ENCODE data around the gene KRT72.

The KRT72 gene

DNA sequence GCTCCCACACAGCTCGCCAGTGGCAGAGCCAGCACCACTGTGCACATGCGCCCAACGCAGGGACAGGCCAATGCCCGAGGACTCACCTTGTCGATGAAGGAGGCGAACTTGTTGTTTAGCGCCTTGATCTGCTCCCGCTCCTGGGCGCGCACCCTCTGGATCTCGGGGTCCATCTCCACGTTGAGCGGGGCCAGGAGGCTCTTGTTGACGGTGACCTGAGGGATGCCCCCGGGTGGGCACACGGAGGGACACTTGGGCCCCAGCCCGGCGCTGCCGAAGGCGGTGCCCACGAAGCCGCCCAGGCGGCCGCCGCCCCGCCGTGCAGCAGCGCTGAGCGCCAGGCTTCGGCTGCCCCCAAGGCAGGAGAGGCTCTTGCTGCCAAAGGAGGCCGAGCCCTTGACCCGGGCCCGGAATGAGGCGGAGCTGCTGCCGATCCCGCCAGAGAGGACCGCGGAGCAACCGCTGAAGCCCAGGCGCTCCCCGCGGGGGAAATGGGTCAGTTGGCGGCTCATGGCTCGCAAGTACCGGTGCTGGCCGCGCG lies at the start of gene KRT72:
KRT72 (minus strand) TSS at position 523 of the 541 bp plus-strand sequence; CDS start at position 512, 11 bp downstream.
- DNase-seq (ENCODE audit: low read depth): no peak

DNA sequence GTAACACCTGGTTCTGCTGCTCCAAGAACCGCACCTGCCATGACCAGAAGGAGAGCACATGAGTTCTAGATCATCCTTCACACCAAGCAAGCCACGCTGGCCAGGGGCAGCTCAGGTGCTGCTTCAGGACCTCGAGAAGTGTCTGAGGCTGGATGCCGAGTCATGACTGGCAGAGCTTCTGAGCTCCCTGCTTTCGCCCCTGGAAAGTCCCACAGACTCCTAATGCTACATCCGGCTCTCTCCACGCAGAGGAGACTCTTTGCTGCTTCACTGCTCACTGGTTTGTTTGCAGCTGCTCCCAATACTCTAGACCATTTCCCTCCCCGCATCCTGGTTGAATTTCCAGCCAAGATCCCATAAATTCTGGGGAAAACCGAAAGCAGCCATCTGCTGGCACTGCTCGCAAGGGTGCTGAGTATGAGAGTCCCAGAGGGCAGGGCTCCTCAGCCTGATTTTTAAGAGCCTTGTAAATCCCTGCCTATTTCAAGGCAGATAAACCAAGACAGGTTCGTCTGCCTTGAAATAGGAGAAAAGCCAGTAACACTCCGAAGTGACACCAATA lies 49.3 kb upstream of the KRT72 start:
- no peak for DNase-seq (ENCODE audit: low read depth)

DNA sequence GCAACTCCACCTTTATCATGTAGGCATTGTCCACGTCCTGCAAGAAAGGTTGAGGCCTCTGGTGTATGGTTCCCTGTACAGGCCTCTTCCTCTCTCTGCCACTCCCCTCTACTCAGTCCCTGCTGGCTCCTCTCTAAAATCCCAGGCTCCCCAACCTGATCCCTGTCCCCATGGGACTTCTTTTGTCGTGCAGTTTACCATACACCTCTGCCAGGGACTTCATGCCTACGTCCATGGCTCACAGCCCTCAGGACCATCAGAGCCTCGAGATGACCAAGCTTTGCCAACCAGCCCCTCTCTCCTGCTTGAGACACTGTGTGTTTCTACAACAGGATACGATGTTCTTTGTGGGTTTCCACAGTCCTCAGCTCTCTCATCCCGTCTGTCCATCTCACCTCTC lies 47.8 kb upstream of the KRT72 start:
- no peak for DNase-seq (ENCODE audit: low read depth)

DNA sequence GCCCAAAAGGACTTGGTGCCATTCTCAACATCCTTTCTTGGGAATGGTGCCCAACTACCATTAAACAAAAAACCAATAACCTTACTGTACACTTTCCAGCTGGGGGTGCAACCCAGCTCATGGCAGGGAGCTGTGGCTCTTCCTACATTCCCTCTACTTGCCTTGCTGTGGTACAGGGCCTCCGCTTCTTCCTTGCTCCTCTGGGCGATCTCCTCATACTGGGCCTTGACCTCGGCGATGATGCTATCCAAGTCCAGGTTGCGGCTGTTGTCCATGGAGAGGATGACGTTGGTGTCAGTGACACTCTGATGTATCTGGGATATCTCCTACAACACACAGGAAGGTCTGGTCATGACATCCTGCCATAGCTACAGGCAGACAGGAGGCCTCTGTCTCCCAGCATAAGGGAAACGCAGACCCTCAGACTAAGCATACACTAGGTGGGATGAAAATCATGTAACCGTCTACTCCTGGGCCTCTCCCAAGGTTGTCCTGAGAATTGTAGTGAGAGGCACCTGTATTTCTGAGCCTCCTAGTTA lies 46.8 kb upstream of the KRT72 start:
- no peak for DNase-seq (ENCODE audit: low read depth)

DNA sequence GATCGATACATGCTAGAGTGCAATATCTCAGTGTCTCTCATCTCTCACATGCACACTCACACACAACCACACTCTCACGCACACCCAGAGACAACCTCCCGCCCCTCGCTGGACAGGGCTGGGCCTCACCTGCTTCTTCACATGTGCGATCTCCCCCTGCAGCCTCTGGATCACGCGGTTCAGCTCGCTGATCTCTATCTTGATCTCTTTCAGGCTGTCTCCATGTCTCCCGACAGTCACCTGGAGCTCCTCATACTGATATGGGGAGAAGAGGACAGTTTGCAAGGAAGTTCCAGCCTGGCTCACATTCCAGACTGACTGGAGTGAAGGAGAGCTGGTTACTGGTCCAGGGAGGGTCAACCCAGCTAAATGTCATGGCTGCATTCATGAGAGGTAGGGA lies 46.3 kb upstream of the KRT72 start:
- DNase-seq (ENCODE audit: low read depth): no peak

DNA sequence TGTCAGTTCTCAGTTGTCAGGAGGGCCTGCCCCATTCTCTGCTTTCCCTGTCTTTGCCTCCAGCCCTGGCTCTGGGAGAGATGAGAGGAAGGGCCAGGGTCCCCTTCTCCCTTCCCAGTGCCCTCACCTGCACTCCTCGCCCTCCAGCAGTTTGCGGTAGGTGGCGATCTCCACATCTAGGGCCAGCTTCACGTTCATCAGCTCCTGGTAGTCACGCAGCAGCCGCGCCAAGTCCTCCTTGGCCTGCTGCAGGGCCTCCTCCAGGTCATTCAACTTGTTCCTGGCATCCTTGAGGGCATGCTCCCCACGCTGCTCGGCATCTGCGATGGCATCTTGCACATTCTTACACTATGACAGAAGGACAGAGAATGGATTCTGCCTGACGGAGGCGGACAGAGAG lies 45.4 kb upstream of the KRT72 start:
- no peak for DNase-seq (ENCODE audit: low read depth)

DNA sequence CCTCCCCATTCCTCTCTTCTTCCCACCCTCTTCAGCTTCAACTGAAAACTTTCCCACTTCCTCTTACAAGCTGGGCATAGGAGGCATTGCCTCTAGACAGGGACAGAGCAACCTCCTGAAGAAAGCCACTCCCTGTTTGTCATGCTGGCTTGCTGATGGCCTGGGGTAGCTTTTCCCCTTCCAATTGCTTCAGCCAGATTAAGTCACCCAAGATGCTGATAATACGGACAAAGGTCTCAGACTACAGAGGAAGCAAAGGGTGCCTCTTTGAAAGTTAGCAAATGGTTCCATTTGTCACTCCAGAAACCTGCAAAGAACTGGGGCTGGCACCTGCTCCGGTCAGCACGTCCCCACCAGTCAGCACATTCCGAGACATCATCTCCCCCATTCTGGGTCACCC lies 44.7 kb upstream of the KRT72 start:
- DNase-seq (ENCODE audit: low read depth): no peak

DNA sequence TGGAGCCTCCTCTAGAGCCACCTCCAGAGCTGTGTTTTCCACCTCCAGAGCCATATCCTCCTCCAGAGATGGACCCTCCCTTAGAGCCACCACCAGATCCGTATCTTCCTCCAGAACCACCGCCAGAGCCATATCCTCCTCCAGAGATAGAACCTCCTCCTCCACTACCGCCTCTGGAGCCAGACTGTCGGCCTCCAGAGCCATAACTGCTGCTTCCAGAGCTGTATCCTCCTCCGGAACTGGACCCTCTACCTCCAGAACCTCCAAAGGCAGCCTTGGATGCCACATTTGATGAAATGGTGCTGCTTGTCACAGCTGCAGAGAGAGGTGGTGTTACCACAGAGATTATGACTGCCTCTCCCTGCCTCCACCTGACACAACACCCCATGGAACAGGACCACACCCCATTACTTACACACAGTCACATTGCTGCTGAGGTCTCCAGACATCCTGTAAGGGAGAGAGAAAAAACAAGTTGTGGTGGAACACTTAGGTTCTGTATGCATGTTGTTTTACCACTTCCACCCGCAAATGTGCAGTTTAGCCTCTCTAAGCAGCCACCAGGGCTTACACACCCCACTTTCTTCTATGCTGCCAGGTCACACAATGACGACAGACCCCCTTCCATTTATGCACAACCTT lies 44.0 kb upstream of the KRT72 start:
- no peak for DNase-seq (ENCODE audit: low read depth)

DNA sequence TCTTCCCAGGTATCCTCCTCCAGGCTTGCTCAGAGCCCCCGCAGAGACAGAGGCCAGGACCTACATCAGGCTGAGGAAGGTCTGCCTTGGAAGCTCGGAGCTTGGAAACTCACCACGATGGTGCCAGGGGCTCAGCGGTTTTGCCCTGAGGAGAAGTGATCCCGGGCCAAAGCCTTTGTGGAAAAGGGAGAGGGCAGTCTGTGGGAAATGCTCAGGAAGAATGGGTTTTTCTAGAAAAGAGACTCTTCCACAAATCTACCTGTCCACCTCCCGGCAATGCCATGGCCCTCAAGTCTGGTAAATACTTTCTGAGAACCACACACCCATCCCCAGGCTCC lies 42.8 kb upstream of the KRT72 start:
- no peak for DNase-seq (ENCODE audit: low read depth)

DNA sequence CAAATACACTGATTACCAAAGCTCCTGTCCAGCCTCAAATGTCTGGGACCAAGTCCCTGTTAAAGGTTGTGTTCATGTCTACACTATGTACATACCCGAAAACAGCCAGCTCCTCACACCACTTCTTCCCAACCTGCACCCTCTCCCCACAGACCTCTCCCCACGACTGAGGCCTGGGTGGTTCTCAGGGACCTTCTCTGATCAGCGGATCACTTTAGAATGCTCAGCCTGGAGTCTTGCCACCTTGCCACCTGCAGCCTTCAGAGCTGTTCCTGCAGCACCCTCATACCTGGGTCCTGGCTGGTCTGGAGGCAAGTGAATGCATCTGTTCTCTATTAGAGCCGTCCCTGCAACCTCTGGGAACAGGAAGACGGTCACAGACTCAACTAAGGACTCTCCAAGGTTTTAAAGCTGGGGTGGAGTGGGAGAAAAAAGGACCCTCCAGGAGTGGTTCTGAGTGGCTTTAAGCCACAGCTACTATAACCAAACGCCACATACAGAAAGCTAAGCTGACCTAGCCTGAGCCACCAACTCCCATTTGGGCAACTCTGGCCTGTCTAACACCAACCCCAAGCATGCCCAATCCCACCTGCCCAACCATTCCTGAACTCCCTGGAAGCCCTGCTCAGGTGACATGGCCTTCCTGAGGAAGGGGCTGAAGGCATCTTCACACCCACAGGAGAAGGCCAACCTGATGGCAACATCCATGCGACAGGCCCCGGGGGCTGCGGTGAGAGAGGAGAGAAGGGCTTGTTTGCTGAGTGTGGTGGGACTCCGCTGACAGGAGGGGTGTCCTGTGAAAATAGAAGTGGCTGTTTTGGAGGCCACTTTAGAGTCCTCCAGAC lies 42.2 kb upstream of the KRT72 start:
- no peak for DNase-seq (ENCODE audit: low read depth)

DNA sequence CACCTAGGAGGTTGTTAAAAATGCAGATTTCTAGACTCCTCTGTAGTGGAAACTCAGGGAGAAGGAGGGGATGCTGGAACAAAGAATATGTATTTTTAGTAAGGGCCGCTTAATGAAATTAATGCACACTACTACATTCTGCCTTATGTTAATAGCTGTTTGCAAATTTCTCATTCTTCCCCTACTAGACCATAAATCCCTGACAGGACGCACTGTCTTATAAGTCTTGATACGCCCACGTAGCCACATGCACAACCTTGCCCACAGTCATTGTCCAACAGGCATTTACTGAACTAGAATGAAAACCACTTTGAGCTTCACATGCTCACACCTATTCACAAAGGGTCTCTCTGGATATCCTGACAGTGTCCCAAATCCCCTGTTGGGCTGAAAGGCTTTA lies 40.2 kb upstream of the KRT72 start:
- no peak for DNase-seq (ENCODE audit: low read depth)

DNA sequence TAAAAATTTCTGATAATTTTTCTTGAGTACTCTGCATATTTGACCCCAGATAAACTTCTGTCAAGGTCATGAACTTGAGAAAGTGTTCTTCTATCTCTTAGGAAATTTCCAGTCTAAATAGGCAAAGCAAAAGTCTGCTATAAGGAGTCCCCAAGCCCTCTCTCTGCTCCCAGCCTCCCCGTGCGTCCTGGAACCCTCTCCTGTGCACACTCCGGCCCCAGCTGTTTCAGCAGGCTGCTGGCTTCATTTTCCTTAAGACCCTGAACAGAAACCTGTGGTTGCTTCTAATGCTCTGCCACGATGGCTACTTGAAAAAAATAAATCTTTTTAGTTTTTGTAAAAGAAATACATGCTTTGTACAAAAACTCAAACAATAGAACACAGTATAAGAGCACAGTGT lies 36.0 kb upstream of the KRT72 start:
- no peak for DNase-seq (ENCODE audit: low read depth)

DNA sequence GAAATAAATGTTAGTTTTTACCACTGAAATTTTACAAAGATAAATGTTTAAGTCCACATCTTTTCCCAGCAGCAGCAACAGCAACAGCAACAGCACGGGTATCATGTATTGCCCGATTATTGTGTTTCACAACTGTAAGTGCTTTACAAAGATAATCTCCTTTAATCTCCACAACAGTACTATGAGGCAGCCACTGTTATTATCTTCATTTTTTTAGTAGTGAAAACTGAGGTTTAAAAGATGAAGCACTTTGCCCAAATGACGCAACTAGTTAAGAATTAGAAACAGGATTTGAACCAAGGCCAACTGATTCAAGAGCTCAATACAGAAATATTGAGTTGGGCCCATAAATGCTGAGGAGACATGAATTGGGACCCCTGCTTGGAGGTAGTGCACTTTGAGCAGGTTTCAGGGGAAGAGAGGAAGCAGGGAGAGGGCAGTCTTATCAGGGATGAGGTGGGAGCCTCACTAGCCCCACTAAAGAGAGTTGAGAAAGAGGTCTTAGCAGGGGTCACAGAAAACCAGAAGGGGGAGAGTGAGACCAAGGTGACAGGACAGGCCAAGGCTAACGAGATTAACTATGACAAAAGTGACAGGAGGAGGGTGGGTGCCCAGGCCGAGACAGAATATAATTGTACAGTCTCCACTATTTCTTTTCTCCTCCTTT lies 35.5 kb upstream of the KRT72 start:
- no peak for DNase-seq (ENCODE audit: low read depth)

DNA sequence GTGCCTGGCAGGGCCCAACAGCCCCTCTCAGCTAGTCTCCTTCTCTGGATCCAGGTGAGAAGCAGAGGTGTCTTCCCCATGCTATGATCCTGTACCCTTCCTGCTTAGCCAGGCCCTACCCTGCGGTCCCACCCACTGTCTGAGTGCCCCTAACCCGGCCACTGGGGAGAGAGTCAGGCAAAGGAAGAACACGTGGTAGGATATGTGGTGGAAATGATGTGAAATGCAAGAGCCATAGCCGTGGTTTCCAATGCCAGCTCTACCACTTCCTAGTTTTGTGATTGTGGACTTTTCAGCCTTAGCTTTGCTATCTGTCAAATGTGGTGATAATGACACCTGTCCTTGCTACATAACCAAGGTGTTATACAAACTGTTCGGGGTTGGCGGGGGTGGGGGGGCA lies 34.9 kb upstream of the KRT72 start:
- no peak for DNase-seq (ENCODE audit: low read depth)

DNA sequence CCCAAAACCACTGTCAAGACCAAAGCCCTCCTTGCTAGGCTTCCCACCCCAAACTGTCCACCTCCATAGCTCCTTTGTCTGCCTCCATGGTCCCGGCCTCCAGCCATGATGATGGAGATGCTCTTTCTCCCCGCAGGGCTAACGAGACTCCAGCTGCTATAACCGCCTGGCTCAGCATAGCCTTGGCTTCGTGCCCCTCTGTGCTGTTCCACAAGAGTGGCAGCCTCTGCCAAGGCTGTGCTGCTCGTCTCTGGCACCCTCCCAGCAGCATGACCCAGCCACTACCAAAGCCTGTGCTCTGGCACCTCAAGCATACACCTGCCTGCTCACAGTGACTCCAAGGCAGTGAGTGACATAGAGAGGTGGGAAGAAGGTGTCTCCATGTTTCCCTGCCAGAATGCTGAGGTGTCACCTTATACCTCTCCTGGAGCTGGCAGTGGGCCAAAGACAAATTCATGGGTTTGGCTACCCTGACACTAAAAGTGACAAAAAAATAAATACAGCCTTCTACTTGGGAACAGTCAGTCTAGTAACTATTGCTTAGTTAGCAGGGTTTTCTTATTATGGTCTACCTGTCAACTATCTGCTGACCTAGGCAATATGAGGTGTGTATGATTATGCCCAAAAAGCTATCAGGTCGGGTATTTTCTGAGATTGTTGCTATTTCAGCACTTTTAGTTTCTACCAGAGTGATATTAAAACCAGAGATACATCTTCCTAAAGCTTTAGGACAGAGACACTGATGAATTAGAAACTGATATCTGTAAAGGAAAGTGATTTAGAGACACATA lies 33.2 kb upstream of the KRT72 start:
- no peak for DNase-seq (ENCODE audit: low read depth)

DNA sequence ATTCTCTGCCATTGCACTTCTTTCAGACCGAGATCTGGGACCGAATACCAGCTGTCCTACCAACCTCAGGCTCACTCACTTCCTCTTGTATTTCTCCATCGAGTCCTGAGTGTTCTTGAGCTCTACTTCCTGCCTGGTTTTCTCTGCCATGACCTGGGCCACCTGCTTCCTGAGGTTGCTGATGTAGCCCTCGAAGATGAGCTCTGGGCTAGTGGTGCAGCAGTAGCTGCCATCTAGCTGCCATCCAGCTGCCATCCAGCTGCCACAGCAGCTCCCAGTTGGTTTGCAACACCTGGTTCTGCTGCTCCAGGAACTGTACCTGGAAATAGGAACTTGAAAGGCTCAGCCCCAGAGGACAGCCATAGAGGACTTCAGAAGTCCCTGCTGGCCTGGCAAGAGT lies 32.1 kb upstream of the KRT72 start:
- no peak for DNase-seq (ENCODE audit: low read depth)

DNA sequence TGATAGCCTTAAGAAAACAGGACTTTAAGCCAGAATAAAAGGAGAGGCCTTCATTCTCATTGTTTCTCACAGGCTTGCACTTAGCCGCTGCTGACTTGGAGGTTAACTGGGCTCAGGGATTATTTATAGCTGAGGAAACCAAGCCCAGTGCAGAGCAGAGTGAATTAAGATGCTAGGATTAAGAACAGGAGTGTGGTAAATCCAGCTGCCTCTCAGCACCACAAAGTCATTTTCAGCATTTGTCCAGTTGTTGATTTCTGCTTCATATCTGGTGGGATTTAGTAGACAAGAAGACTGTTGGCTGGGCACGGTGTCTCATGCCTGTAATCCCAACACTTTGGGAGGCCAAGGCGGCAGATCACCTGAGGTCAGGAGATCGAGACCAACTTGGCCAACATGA lies 31.4 kb upstream of the KRT72 start:
- DNase-seq (ENCODE audit: low read depth): no peak

DNA sequence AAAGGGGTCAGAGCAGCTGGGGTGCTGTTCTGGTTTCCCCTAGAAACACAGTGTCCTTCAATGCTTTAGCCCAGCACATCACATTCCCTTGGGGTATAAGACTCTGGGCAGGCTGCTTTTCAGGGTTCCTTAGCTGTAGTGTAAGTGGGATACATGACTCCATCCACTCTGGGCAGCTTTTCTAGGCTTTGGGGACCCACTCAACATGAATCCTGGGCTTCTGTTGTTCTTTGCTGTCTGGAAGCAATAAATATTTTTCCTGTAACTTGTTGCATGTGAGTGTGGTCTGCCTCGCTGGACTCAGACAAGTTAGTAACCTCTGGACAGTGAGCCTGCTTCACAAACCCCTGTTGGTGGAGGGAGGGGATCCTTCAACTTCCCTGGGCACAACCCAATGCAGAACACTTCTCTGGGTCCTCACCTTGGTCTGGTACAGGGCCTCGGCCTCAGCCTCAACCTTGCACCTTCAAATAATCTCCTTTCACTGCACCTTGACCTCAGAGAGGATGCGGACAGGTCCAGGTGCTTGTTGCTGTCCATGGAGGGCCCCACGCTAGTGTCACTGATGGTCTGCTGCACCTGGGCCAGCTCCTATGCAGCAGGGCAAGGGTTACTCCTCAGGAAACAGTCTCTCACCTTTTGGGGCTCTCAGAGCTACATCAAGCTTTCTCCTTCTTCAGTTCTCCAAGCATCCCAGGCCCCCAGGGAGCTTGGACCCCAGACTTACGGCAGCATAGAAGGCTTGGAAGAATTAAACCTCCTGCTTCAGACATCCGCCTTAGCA lies 30.6 kb upstream of the KRT72 start:
- no peak for DNase-seq (ENCODE audit: low read depth)

DNA sequence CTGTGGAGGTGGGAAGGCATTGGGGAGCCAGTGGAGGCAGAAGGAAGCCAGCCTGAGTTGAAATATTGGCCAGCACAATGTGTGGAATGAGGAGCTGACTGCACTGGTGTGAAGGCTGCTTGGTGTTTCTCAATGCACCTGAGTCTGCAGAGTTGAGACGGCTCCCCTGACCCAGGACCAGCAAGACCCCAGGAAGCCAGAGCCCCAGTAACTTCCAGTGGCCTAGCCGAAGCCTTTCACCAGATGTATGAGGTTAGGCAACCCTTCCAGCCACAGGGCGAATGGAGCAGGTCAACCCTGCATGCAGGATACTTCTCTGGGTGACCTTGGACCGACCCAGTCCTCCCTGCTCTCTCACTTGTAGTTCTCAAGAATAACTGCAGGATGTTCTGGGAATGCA lies 30.0 kb upstream of the KRT72 start:
- DNase-seq (ENCODE audit: low read depth): no peak

DNA sequence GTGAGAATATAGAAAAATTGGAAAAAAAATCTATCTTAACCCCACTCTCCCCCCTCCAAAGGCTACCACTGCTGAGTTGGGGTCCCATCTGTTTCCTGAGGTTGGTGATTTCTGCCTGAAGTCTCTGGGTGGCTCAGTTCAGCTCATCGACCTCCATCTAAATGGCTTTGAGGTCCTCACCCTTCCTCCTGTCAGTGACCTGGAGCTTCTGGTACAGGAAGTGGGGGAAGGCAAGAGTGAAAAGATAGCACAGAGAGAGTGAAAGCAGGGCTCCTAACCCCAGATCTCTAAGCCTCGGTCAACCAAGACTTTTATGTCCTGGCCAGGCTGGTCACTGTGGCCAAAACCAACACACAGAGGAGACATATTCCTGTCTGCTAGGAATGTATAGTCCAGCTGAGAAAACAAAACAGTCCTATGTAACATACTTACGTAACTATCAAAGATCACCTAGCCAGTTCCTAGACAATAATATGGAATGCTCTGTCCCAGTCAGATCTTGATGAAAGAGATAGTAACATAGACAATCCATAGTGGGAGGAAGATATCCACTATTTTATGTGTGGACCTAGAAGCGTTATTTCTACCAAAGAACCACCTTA lies 29.4 kb upstream of the KRT72 start:
- DNase-seq (ENCODE audit: low read depth): no peak
